Mesenchymal stem cell (in vitro differentiated cells and primary cell): ENCODE data around the gene GPHN.
"Not testable (repeated sequence)": the region's sequence is repeated elsewhere in the genome, so short reads cannot be mapped to it uniquely, and the experiment has no call there.

Experiments
- DNase-seq: peaks from one replicate; pipeline ENCODE4 v3.0.0-alpha.2; 2013
- H2AFZ ChIP-seq: one replicate; pipeline ENCODE4 v1.6.1; 2013; ENCODE audit warnings: low read depth, mild to moderate bottlenecking, control low read depth, inconsistent platforms, low read length, moderate library complexity
- H2AK5ac ChIP-seq: 2 replicates; pipeline ENCODE4 v1.6.1; 2013; ENCODE audit warnings: low read length, moderate library complexity, mild to moderate bottlenecking, inconsistent platforms; ENCODE audit not compliant: severe bottlenecking
- H2BK120ac ChIP-seq: one replicate; pipeline ENCODE4 v1.6.1; 2013; ENCODE audit warnings: low read depth, mild to moderate bottlenecking, inconsistent platforms, low read length, moderate library complexity
- H2BK12ac ChIP-seq, 2 experiments: one replicate each; pipeline ENCODE4 v1.6.1; 2013; ENCODE audit warnings: inconsistent platforms in 2 of 2, low read length in 2 of 2, mild to moderate bottlenecking in 2 of 2, moderate library complexity in 2 of 2, control low read depth in 1 of 2
- H2BK15ac ChIP-seq: one replicate; pipeline ENCODE4 v1.6.1; 2013; ENCODE audit warnings: mild to moderate bottlenecking, low read depth, inconsistent platforms; ENCODE audit not compliant: poor library complexity, severe bottlenecking
- H2BK5ac ChIP-seq: 2 replicates; pipeline ENCODE4 v1.6.1; 2013; ENCODE audit warnings: low read depth, mild to moderate bottlenecking, low read length, control low read depth, inconsistent platforms; ENCODE audit not compliant: poor library complexity, severe bottlenecking
- H3K14ac ChIP-seq, 2 experiments: one replicate each; pipeline ENCODE4 v1.6.1; 2013; ENCODE audit warnings: inconsistent platforms in 2 of 2, low read length in 2 of 2, control low read depth in 1 of 2, mild to moderate bottlenecking in 1 of 2, moderate library complexity in 1 of 2
- H3K18ac ChIP-seq, 2 experiments: one replicate each; pipeline ENCODE4 v1.6.1; 2013; ENCODE audit warnings: inconsistent platforms in 2 of 2, low read length in 2 of 2, control low read depth in 1 of 2, low read depth in 1 of 2, mild to moderate bottlenecking in 1 of 2
- H3K23ac ChIP-seq, 2 experiments: one replicate each; pipeline ENCODE4 v1.6.1; 2013; ENCODE audit warnings: inconsistent platforms in 2 of 2, low read length in 2 of 2, mild to moderate bottlenecking in 2 of 2, moderate library complexity in 2 of 2, control low read depth in 1 of 2
- H3K27ac ChIP-seq: 2 replicates; pipeline ENCODE4 v1.5.1; 2013; ENCODE audit warnings: mild to moderate bottlenecking, moderate library complexity, low read length, control low read depth, inconsistent platforms; ENCODE audit not compliant: poor library complexity, severe bottlenecking
- H3K27me3 ChIP-seq, 2 experiments: 2 replicates each; pipeline versions ENCODE4 v1.6.1 to v1.7.0; 2013; ENCODE audit warnings: low read length in 2 of 2, mild to moderate bottlenecking in 2 of 2, moderate library complexity in 2 of 2, control low read depth in 1 of 2, inconsistent platforms in 1 of 2; ENCODE audit not compliant: control insufficient read depth in 1 of 2, insufficient read depth in 1 of 2
- H3K36me3 ChIP-seq, 2 experiments: 2 replicates each; pipeline versions ENCODE4 v1.6.1 to v1.7.0; 2013; ENCODE audit warnings: low read length in 2 of 2, control low read depth in 1 of 2, inconsistent platforms in 1 of 2, low read depth in 1 of 2, mild to moderate bottlenecking in 1 of 2; ENCODE audit not compliant: insufficient read depth in 2 of 2, control insufficient read depth in 1 of 2
- H3K4ac ChIP-seq, 2 experiments: one replicate each; pipeline ENCODE4 v1.6.1; 2013; ENCODE audit warnings: inconsistent platforms in 2 of 2, low read length in 2 of 2, mild to moderate bottlenecking in 2 of 2, moderate library complexity in 2 of 2, control low read depth in 1 of 2, low read depth in 1 of 2
- H3K4me1 ChIP-seq: 2 replicates; pipeline ENCODE4 v1.6.1; 2013; ENCODE audit warnings: low read depth, low read length, control low read depth; ENCODE audit not compliant: control insufficient read depth, insufficient read depth
- H3K4me2 ChIP-seq: 2 replicates; pipeline ENCODE4 v1.6.1; 2013; ENCODE audit warnings: low read length, mild to moderate bottlenecking, inconsistent platforms; ENCODE audit not compliant: poor library complexity, severe bottlenecking
- H3K4me3 ChIP-seq, 2 experiments: 2 replicates each; pipeline versions ENCODE4 v1.5.1 to v1.7.0; 2013; ENCODE audit warnings: low read length in 2 of 2, mild to moderate bottlenecking in 2 of 2, control low read depth in 1 of 2, low read depth in 1 of 2; ENCODE audit not compliant: insufficient read depth in 1 of 2
- H3K79me1 ChIP-seq: replicated peaks from 2 replicates; pipeline ENCODE4 v1.6.1; 2013; ENCODE audit warnings: mild to moderate bottlenecking, control low read depth, low read length, inconsistent platforms; ENCODE audit not compliant: poor library complexity, severe bottlenecking
- H3K9ac ChIP-seq: 2 replicates; pipeline ENCODE4 v1.7.0; 2013; ENCODE audit warnings: mild to moderate bottlenecking, low read length, moderate library complexity
- H3K9me3 ChIP-seq: 2 replicates; pipeline ENCODE4 v1.7.0; 2013; ENCODE audit warnings: mild to moderate bottlenecking, low read length; ENCODE audit not compliant: control insufficient read depth
- H4K8ac ChIP-seq: one replicate; pipeline ENCODE4 v1.6.1; 2013; ENCODE audit warnings: inconsistent platforms, mild to moderate bottlenecking, low read length, moderate library complexity
- H4K91ac ChIP-seq: one replicate; pipeline ENCODE4 v1.6.1; 2013; ENCODE audit warnings: mild to moderate bottlenecking, low read length, inconsistent platforms
- WGBS: methylation state at CpG from one replicate; pipeline ENCODE4 v1.1.7; 2013; ENCODE audit warnings: mixed read lengths; 5-methylcytosine and 5-hydroxymethylcytosine counted together

Gene GPHN

DNA sequence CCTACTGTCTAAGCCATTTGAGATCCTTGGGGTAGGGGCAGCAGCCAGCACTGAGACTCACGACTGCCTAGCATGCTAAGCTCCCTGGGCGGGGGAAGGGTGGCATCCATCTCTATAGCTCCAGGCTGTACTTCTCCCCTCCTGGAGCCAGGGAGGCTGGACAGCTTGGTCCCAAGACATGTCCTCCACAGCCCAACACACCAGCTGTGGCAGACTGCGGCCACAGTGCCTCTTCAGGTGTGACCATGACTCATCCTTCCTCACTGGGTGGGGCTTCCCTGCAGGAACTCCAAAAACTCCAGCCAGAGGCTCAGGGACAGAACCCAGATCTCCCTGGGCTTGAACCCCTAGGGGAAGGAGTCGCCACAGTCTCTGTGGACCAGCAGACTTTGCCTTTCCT, 193.9 kb downstream of the GPHN start:
- H3K79me1 ChIP-seq: no peaks in the 10 kb centered on the region
- H3K4me3 ChIP-seq: no peak overlapping the region
- no peak overlapping the region for H2AFZ ChIP-seq
- peaks cover 16% of the 10 kb centered on the region for H3K9me3 ChIP-seq
- H4K8ac ChIP-seq: no peak overlapping the region
- no peak overlapping the region for H3K18ac ChIP-seq
- DNase-seq: no peak
- no peak overlapping the region for H2AK5ac ChIP-seq
- no peak overlapping the region for H3K27ac ChIP-seq
- H2BK5ac ChIP-seq: no peak overlapping the region
- H3K23ac ChIP-seq: no peak overlapping the region
- no peaks in the 10 kb centered on the region for H3K4me1 ChIP-seq
- no peak overlapping the region for H2BK15ac ChIP-seq
- 92% methylated on average over 4 of the region's 4 CpGs for WGBS
- H2BK120ac ChIP-seq: no peak overlapping the region
- no peaks in the 10 kb centered on the region for H3K27me3 ChIP-seq
- H3K9ac ChIP-seq: no peak overlapping the region
- H3K4me2 ChIP-seq: no peak overlapping the region
- no peak overlapping the region for H2BK12ac ChIP-seq
- no peak overlapping the region for H4K91ac ChIP-seq
- H3K36me3 ChIP-seq: no peaks in the 10 kb centered on the region
- no peak overlapping the region for H3K14ac ChIP-seq
- no peak overlapping the region for H3K4ac ChIP-seq

DNA sequence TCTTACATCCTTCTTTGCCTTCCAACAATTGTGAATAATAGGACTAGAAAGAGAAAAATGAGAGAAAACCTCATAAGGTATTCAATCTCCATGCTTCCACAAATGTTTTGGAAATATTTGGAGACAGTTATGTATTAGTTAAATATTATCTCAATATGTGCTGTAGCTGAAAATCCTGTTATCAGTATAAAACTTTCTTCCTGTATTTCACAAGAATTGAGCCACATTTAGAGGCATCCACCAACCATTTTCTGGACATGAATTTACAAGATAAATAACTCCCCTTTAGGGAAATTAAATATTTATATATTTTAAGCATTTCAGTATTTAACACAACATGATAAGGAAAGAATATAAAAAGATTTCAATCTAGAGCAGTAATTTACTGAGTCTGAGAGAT, 200.3 kb downstream of the GPHN start:
- H3K79me1 ChIP-seq: no peaks in the 10 kb centered on the region
- H3K4me2 ChIP-seq: no peak overlapping the region
- no peak overlapping the region for H3K23ac ChIP-seq
- H3K9me3 ChIP-seq: peaks cover 15% of the 10 kb centered on the region
- no peak overlapping the region for H2AFZ ChIP-seq
- DNase-seq: no peak
- no peak overlapping the region for H2BK15ac ChIP-seq
- H2BK120ac ChIP-seq: no peak overlapping the region
- no peaks in the 10 kb centered on the region for H3K36me3 ChIP-seq
- H4K91ac ChIP-seq: no peak overlapping the region
- H2AK5ac ChIP-seq: no peak overlapping the region
- H3K14ac ChIP-seq: no peak overlapping the region
- no peak overlapping the region for H3K4me3 ChIP-seq
- no peak overlapping the region for H2BK12ac ChIP-seq
- H3K4me1 ChIP-seq: no peaks in the 10 kb centered on the region
- H3K18ac ChIP-seq: no peak overlapping the region
- H3K9ac ChIP-seq: no peak overlapping the region
- no peaks in the 10 kb centered on the region for H3K27me3 ChIP-seq
- no peak overlapping the region for H3K27ac ChIP-seq
- no peak overlapping the region for H4K8ac ChIP-seq
- no peak overlapping the region for H3K4ac ChIP-seq
- H2BK5ac ChIP-seq: no peak overlapping the region

DNA sequence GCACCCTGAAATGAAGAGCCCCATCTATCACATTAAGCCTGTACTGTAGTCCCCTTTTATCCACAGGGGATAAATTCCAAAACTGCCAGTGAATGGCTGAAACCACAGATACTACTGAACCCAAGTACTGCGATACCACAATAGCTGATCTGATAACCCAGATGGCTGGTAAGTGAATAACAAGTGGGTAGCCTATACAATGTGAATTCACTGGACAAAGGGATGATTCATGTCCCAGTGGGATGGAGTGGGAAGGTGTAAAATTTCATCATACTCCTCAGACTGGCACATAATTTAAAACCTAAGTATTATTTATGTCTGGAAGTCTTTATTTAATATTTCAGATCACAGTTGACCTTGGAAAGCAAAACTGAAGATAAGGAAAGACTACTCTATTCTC, 201.3 kb downstream of the GPHN start:
- Histone ChIP-seq H3K4me2 (no peak overlapping the region), H4K8ac (no peak overlapping the region), H3K9ac (no peak overlapping the region), H2BK12ac (no peak overlapping the region), H3K36me3 (no peaks in the 10 kb centered on the region), H2BK5ac (no peak overlapping the region), H3K27ac (no peak overlapping the region), H3K9me3 (peaks cover 18% of the 10 kb centered on the region), H2AFZ (no peak overlapping the region), H2BK120ac (no peak overlapping the region), H2BK15ac (no peak overlapping the region), H2AK5ac (no peak overlapping the region), H3K79me1 (no peaks in the 10 kb centered on the region), H3K4me3 (no peak overlapping the region), H3K27me3 (no peaks in the 10 kb centered on the region), H4K91ac (no peak overlapping the region), H3K14ac (no peak overlapping the region), H3K23ac (no peak overlapping the region), H3K18ac (no peak overlapping the region), H3K4me1 (no peaks in the 10 kb centered on the region), H3K4ac (no peak overlapping the region)
- no peak for DNase-seq
- no CpG with 5 or more reads among the region's 1 CpG for WGBS

DNA sequence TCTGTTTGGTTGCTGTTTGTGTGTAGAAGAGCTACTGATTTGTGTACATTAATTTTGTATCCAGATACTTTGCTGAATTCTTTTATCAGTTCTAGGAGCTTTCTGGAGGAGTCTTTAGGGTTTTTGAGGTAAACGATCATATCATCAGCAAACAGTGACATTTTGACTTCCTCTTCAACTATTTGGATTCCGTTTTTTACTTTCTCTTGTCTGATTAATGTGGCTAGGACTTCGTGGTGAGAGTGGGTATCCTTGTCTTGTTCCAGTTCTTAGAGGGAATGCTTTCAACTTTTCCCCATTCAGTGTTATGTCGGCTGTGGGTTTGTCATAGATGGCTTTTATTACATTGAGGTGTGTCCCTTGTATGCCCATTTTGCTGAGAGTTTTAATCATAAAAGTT, 206.3 kb downstream of the GPHN start:
- not testable (repeated sequence) for H2AFZ ChIP-seq, H3K9ac ChIP-seq, H2BK15ac ChIP-seq, H3K4me3 ChIP-seq, H2AK5ac ChIP-seq, H3K9me3 ChIP-seq, H2BK120ac ChIP-seq, H3K27ac ChIP-seq, H3K23ac ChIP-seq, H3K4me1 ChIP-seq, H3K79me1 ChIP-seq, DNase-seq, H2BK5ac ChIP-seq, H3K4ac ChIP-seq, H3K36me3 ChIP-seq, H3K14ac ChIP-seq, H2BK12ac ChIP-seq, H3K18ac ChIP-seq, H4K8ac ChIP-seq, H4K91ac ChIP-seq, H3K4me2 ChIP-seq, H3K27me3 ChIP-seq
- 78% methylated on average over 3 of the region's 4 CpGs for WGBS
